Upper lobe of right lung (tissue), 1 donor: Measurements from ENCODE around the gene AGAP9. TPM values are rescaled to one million over a fixed set of nuclear protein-coding genes. Genes with fewer than 3 reads are reported as not detected.

Experiments
- ATAC-seq: fragments of 200-7000 bp; cut with Tn5 transposase; one replicate; pipeline ENCODE4 v1.9.1; 2020; ENCODE audit warnings: mild to moderate bottlenecking, moderate library complexity
- DNase-seq: peaks from one replicate; pipeline ENCODE4 v3.0.0-alpha.2; 2020
- H3K27ac ChIP-seq: fragments of 200-600 bp; one replicate; pipeline ENCODE4 v1.8.0; 2022
- H3K27me3 ChIP-seq: fragments of 200-600 bp; one replicate; pipeline ENCODE4 v1.8.0; 2022; ENCODE audit warnings: mild to moderate bottlenecking
- H3K36me3 ChIP-seq: fragments of 200-600 bp; one replicate; pipeline ENCODE4 v1.8.0; 2022
- H3K4me1 ChIP-seq: fragments of 200-600 bp; one replicate; pipeline ENCODE4 v1.8.0; 2022
- H3K4me3 ChIP-seq: fragments of 200-600 bp; one replicate; pipeline ENCODE4 v1.8.0; 2022; ENCODE audit warnings: mild to moderate bottlenecking
- H3K9me3 ChIP-seq: fragments of 200-600 bp; one replicate; pipeline ENCODE4 v1.8.0; 2022
- intact Hi-C: fragments of 100-400 bp; cut with DNase I; formaldehyde crosslinking; loops from one replicate; pipeline ENCODE4 v1.11.0; 2022
- total RNA-seq: library from RNA; stranded (reverse); fragmentation: NEBNext Ultra II Directional; extraction: Animal tissue kit (Norgen Biotek cat#: 25700); gene quantifications from one replicate; pipeline ENCODE4 v1.2.1, GENCODE V29; 2021
- TF ChIP-seq, protein P1 (sequence below): fragments of 200-600 bp; IDR thresholded peaks from one replicate; pipeline ENCODE4 v1.8.0; 2022; ENCODE audit warnings: antibody characterized with exemption
- donor health status: DM: no; HTN: yes; CAD: no; lungs with severe emphysema.

Gene AGAP9
- total RNA-seq, 1 donor from 2014 or later = 6.0 TPM

DNA sequence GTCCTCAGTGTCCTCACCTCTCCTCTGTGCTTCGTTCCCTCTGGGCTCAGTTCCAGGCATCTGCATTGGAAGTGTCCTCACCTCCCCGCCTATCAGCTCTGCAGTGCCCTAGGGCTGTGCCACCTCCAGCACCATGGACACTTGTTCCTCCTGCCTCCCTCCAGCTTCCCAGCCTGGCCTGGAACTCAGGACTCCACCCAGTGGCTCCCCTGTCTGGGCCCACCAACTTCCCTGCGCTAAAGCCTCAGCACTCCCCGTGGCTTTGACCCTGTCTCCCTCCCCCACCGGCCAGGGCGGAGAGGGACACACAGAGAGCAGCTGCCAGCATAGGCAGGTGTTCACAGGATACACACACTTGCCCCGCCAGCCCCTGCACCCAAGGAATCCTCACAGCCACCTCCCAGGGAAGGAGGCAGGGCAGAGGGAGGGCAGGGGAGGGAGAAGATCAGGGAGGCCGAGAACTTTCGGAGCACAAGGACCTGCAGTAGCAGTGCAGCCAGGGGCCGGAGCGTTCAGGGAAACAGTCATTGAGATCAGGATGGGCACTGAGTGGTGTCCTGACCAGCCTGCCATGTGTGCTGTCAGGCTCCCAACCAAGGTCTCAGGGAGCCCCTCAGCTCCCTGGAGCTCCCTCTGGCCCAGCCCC is 70.8 kb downstream of the AGAP9 start:
- no peak for ATAC-seq
- Histone ChIP-seq H3K27me3 (no peaks in the 10 kb centered on the region), H3K9me3 (no peaks in the 10 kb centered on the region), H3K4me3 (no peak overlapping the region), H3K36me3 (no peaks in the 10 kb centered on the region), H3K4me1 (no peaks in the 10 kb centered on the region), H3K27ac (no peak overlapping the region)
- TF ChIP-seq, protein P1, sequence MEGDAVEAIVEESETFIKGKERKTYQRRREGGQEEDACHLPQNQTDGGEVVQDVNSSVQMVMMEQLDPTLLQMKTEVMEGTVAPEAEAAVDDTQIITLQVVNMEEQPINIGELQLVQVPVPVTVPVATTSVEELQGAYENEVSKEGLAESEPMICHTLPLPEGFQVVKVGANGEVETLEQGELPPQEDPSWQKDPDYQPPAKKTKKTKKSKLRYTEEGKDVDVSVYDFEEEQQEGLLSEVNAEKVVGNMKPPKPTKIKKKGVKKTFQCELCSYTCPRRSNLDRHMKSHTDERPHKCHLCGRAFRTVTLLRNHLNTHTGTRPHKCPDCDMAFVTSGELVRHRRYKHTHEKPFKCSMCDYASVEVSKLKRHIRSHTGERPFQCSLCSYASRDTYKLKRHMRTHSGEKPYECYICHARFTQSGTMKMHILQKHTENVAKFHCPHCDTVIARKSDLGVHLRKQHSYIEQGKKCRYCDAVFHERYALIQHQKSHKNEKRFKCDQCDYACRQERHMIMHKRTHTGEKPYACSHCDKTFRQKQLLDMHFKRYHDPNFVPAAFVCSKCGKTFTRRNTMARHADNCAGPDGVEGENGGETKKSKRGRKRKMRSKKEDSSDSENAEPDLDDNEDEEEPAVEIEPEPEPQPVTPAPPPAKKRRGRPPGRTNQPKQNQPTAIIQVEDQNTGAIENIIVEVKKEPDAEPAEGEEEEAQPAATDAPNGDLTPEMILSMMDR = no peak
- DNase-seq = peak; percentile 48
- intact Hi-C loops = no loop called here

DNA sequence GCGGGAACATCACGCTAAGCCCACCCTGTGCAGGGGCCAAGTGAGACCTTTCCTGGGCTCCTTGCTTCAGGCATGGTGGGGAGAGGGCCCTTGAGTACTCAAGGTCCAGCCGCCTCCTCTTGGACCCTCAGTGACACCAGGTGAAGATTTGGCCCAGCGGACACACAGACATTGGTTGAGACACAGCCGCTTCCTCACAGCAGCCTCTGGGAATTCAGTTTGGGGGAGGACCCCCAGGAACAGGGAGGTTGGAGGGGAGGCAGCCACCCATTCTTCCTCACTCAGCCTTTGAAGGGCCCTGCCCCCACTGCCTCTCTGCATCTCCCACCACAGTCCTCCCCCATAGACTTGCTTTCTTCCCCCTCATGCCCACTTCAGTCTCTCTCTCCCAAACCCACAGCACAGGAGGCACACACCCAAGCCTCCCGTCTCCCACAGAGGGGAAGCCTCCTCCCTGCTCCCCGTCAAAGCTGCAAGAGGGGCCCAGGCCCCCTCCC is 71.4 kb downstream of the AGAP9 start:
- H3K4me3 ChIP-seq = no peak overlapping the region
- intact Hi-C loops = no loop called here
- H3K27me3 ChIP-seq = no peaks in the 10 kb centered on the region
- no peaks in the 10 kb centered on the region for H3K4me1 ChIP-seq
- ATAC-seq (no peak), DNase-seq (peak; percentile 42)
- TF ChIP-seq, protein P1 = no peak
- no peaks in the 10 kb centered on the region for H3K9me3 ChIP-seq
- H3K27ac ChIP-seq = no peak overlapping the region
- H3K36me3 ChIP-seq = no peaks in the 10 kb centered on the region

Other genes with a start within 250 kb of the AGAP9 start
- 16.8 TPM for gene GDF10, start 223.4 kb downstream of the AGAP9 start, total RNA-seq
- gene GDF2, start 201.2 kb downstream of the AGAP9 start, total RNA-seq = not detected
- not detected for gene RBP3, start 175.3 kb downstream of the AGAP9 start, total RNA-seq
- gene ZNF488, start 139.3 kb downstream of the AGAP9 start, total RNA-seq = 0.41 TPM
- gene ANXA8, start 39.5 kb downstream of the AGAP9 start, total RNA-seq = 39.5 TPM
- not detected for gene FAM25G, start 31.9 kb downstream of the AGAP9 start, total RNA-seq
- gene SYT15B, start 240.0 kb upstream of the AGAP9 start, total RNA-seq = 40.1 TPM